HG03135 (cell line): ENCODE results near the gene LYPD6.

Source experiments
- ATAC-seq: cut with Tn5 transposase; IDR thresholded peaks from one replicate; pipeline ENCODE4 v1.9.1; 2021; ENCODE audit warnings: mild to moderate bottlenecking, moderate library complexity; ENCODE audit not compliant: unreplicated experiment

The LYPD6 gene

GRCh38 chr2:149346272-149346671 is 15.9 kb downstream of the LYPD6 start:
- ATAC-seq = no peak

- no peak for ATAC-seq
These were observed 17.9 kb downstream of the LYPD6 start for GRCh38 chr2:149348291-149348690.

GRCh38 chr2:149353421-149353820 is 23.0 kb downstream of the LYPD6 start:
- ATAC-seq = no peak

GRCh38 chr2:149355716-149356422 is 25.5 kb downstream of the LYPD6 start:
- no peak for ATAC-seq

- no peak for ATAC-seq
These were observed 26.7 kb downstream of the LYPD6 start for GRCh38 chr2:149357058-149357457.

- no peak for ATAC-seq
These were observed 29.7 kb downstream of the LYPD6 start for GRCh38 chr2:149360106-149360505.

- no peak for ATAC-seq
These were observed 33.6 kb downstream of the LYPD6 start for GRCh38 chr2:149363958-149364357.

GRCh38 chr2:149364839-149365238 is 34.5 kb downstream of the LYPD6 start:
- no peak for ATAC-seq

- ATAC-seq = no peak
These were observed 35.7 kb downstream of the LYPD6 start for GRCh38 chr2:149365931-149366583.

GRCh38 chr2:149370061-149370775 is 39.8 kb downstream of the LYPD6 start:
- ATAC-seq = no peak

- ATAC-seq = no peak
These were observed 41.1 kb downstream of the LYPD6 start for GRCh38 chr2:149371476-149371875.

- no peak for ATAC-seq
These were observed 45.5 kb downstream of the LYPD6 start for GRCh38 chr2:149375801-149376361.

- no peak for ATAC-seq
These were observed 49.8 kb downstream of the LYPD6 start for GRCh38 chr2:149380205-149380604.

GRCh38 chr2:149383340-149383739 is 53.0 kb downstream of the LYPD6 start:
- no peak for ATAC-seq

GRCh38 chr2:149385350-149385749 is 55.0 kb downstream of the LYPD6 start:
- ATAC-seq = no peak

- no peak for ATAC-seq
These were observed 57.0 kb downstream of the LYPD6 start for GRCh38 chr2:149387411-149387810.

GRCh38 chr2:149388120-149388816 is 57.9 kb downstream of the LYPD6 start:
- ATAC-seq = no peak

GRCh38 chr2:149389506-149390167 is 59.2 kb downstream of the LYPD6 start:
- no peak for ATAC-seq

- no peak for ATAC-seq
These were observed 63.2 kb downstream of the LYPD6 start for GRCh38 chr2:149393614-149394013.

- no peak for ATAC-seq
These were observed 64.5 kb downstream of the LYPD6 start for GRCh38 chr2:149394864-149395263.
